ENCODE data around the gene SPACA4. TPM values are rescaled to one million over a fixed set of nuclear protein-coding genes. Genes with fewer than 3 reads are reported as not detected.

SPACA4 gene
- polyA plus RNA-seq, 1 of the 3 experiments (the other 2 are of a cell fraction): not detected

DNA sequence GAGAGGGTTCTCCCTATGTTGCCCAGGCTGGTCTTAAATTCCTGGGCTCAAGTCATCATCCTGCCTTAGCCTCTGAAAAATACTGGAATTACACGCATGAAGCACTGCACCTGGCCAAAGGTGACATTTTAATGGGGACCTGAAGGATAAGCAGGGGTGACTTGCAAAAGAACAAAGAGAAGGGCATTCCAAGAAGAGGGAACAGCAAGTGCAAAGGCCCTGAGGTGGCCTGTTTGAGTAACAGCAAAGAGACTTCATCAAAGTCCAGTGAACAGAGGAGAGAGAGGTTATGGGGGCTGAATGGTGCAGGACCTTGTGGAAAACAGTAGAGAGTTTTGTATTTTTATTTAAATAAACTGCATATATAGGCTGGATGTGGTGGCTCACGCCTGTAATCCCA, 35.3 kb downstream of the SPACA4 start:
- 89% methylated on average over 2 of the region's 2 CpGs for WGBS (ENCODE audit: low lambda C conversion rate)
- H3K27me3 ChIP-seq (ENCODE audit: insufficient read depth): no peaks in the 10 kb centered on the region
- H3K27ac ChIP-seq (ENCODE audit: low read depth in 2 of 2, low read length in 1 of 2): no peak overlapping the region
- no peak overlapping the region for H3K4me3 ChIP-seq (ENCODE audit: low read depth in 2 of 2, low read length in 1 of 2)
- TF ChIP-seq YY1 (IDR thresholded peaks at IDR 0.05; ENCODE audit: low read depth) (no peak), TAF1 (IDR thresholded peaks at IDR 0.05; ENCODE audit: borderline replicate concordance, low read depth, low read length) (no peak), NFIC (IDR thresholded peaks at IDR 0.05; ENCODE audit: borderline replicate concordance) (no peak), TCF12 (IDR thresholded peaks at IDR 0.05) (no peak), FOSL2 (IDR thresholded peaks at IDR 0.05; ENCODE audit: borderline replicate concordance, low read depth) (no peak), ELF1 (IDR thresholded peaks at IDR 0.05) (no peak), NRF1 (IDR thresholded peaks at IDR 0.05; ENCODE audit: low read depth, low read length) (no peak), TEAD4 (IDR thresholded peaks at IDR 0.05; ENCODE audit: borderline replicate concordance, insufficient read depth) (no peak), EP300 (IDR thresholded peaks at IDR 0.05; ENCODE audit: borderline replicate concordance in 1 of 2, low read depth in 1 of 2, low read length in 1 of 2) (no peak), GABPA (IDR thresholded peaks at IDR 0.05; ENCODE audit: low read depth) (no peak), JUND (IDR thresholded peaks at IDR 0.05) (no peak), FOXM1 (IDR thresholded peaks at IDR 0.05; ENCODE audit: low read depth) (no peak), GATA2 (CRISPR knock-in tag; IDR thresholded peaks at IDR 0.05) (no peak), FOXJ3 (CRISPR knock-in tag; IDR thresholded peaks at IDR 0.05) (no peak), RCOR1 (IDR thresholded peaks at IDR 0.05; ENCODE audit: low read length) (no peak)
- TF ChIP-seq, protein P1, sequence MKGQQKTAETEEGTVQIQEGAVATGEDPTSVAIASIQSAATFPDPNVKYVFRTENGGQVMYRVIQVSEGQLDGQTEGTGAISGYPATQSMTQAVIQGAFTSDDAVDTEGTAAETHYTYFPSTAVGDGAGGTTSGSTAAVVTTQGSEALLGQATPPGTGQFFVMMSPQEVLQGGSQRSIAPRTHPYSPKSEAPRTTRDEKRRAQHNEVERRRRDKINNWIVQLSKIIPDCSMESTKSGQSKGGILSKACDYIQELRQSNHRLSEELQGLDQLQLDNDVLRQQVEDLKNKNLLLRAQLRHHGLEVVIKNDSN (IDR thresholded peaks at IDR 0.05; ENCODE audit: borderline replicate concordance, low read depth): no peak
- TF ChIP-seq, protein P2, sequence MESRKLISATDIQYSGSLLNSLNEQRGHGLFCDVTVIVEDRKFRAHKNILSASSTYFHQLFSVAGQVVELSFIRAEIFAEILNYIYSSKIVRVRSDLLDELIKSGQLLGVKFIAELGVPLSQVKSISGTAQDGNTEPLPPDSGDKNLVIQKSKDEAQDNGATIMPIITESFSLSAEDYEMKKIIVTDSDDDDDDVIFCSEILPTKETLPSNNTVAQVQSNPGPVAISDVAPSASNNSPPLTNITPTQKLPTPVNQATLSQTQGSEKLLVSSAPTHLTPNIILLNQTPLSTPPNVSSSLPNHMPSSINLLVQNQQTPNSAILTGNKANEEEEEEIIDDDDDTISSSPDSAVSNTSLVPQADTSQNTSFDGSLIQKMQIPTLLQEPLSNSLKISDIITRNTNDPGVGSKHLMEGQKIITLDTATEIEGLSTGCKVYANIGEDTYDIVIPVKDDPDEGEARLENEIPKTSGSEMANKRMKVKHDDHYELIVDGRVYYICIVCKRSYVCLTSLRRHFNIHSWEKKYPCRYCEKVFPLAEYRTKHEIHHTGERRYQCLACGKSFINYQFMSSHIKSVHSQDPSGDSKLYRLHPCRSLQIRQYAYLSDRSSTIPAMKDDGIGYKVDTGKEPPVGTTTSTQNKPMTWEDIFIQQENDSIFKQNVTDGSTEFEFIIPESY (IDR thresholded peaks at IDR 0.05; ENCODE audit: borderline replicate concordance, low read depth): no peak
- TF ChIP-seq, protein P3, sequence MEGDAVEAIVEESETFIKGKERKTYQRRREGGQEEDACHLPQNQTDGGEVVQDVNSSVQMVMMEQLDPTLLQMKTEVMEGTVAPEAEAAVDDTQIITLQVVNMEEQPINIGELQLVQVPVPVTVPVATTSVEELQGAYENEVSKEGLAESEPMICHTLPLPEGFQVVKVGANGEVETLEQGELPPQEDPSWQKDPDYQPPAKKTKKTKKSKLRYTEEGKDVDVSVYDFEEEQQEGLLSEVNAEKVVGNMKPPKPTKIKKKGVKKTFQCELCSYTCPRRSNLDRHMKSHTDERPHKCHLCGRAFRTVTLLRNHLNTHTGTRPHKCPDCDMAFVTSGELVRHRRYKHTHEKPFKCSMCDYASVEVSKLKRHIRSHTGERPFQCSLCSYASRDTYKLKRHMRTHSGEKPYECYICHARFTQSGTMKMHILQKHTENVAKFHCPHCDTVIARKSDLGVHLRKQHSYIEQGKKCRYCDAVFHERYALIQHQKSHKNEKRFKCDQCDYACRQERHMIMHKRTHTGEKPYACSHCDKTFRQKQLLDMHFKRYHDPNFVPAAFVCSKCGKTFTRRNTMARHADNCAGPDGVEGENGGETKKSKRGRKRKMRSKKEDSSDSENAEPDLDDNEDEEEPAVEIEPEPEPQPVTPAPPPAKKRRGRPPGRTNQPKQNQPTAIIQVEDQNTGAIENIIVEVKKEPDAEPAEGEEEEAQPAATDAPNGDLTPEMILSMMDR (IDR thresholded peaks at IDR 0.05): no peak
- no peaks in the 10 kb centered on the region for H3K9me3 ChIP-seq
- H3K9ac ChIP-seq: no peak overlapping the region
- no peak overlapping the region for H2AFZ ChIP-seq (ENCODE audit: low read depth)
- DNase-seq: no peak
- H3K9me2 ChIP-seq: no peaks in the 10 kb centered on the region
- H3F3A ChIP-seq (replicated peaks; ENCODE audit: insufficient read depth): peaks cover 13% of the 10 kb centered on the region
- no peaks in the 10 kb centered on the region for H3K36me3 ChIP-seq (replicated peaks in 1 of 2; ENCODE audit: control insufficient read depth in 1 of 2, insufficient read depth in 2 of 2, low read length in 1 of 2)
- no peaks in the 10 kb centered on the region for H4K20me1 ChIP-seq (ENCODE audit: insufficient read depth)
- no peaks in the 10 kb centered on the region for H3K79me2 ChIP-seq (ENCODE audit: insufficient read depth)
- ChIA-PET CTCF (interaction anchor here (0.8 to 1.9 kb wide), 3 partner anchors 74 to 201 kb away, joined by 4 to 5 read pairs (median 4); no protein-coding TSS in a partner anchor), POLR2A (no interaction called here)
- peaks cover 10 to 13% of the 10 kb centered on the region in 2 experiments; a peak in 2 of 4 replicates for H3K4me1 ChIP-seq (ENCODE audit: control insufficient read depth in 1 of 2, insufficient read depth in 2 of 2, low read depth in 1 of 2, low read length in 1 of 2)
- no peak overlapping the region for H3K4me2 ChIP-seq

Measured in SK-N-SH (cell line).